GM12864 (cell line): ENCODE data around the gene CLDN6.
A peak's percentile ranks its signal among the peaks of the same experiment; 100 is the strongest.

ENCODE experiments used
- DNase-seq: peaks from one replicate; pipeline ENCODE4 v3.0.0-alpha.2; 2011; ENCODE audit warnings: low read depth
- H3K4me3 ChIP-seq: 2 replicates; pipeline ENCODE4 v1.5.1; 2011; ENCODE audit warnings: mild to moderate bottlenecking, low read depth, low read length, control low read depth
- TF ChIP-seq, protein P1 (sequence below): IDR thresholded peaks from 2 replicates; pipeline ENCODE4 v1.5.1; 2011; ENCODE audit warnings: low read depth, mild to moderate bottlenecking, moderate library complexity, low read length, control low read depth, inconsistent platforms; ENCODE audit errors: missing control alignments

CLDN6 gene, protein sequence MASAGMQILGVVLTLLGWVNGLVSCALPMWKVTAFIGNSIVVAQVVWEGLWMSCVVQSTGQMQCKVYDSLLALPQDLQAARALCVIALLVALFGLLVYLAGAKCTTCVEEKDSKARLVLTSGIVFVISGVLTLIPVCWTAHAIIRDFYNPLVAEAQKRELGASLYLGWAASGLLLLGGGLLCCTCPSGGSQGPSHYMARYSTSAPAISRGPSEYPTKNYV

DNA sequence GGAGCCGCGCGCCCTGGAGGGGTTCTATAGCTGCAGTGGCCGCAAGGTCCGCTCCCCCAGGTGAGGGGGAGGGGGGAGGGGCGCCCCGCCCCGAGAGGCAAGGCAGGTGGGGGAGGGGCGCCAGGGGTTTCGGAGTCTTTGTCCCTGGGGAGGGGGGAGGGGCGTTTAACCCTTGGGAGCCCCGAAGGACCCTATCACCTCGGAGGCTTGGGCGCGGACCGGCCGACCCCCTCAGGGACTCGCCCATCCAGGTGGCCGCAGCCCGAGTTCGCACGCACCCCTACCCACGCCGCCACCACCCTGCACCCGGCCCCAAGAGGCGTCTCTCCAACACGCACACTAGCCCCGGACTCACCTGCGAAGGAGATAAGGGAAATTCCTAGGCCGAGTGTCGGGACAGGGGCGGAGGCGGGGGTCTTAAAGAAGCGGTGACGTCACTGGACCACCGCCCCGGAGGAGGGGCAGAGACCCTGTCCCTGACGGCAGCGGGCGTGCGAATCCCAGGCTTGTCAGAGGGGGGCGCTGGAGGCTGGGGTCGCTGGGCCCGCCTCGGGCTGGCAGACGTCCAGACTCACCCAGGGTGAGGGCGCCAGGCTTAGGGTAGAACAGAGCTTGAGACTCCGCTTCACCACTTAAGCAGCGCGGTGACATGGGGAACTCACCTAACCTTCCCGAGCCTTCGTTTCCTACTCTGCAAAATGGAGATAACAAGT, at the start of gene CLDN6:
Gene CLDN6 (minus strand): TSS at position 390 of the 713 bp plus-strand sequence. CDS start 2,162 bp downstream, outside the sequence.
- no peak within 1 kb of the TSS for H3K4me3 ChIP-seq
- no peak for DNase-seq
- TF ChIP-seq, protein P1, sequence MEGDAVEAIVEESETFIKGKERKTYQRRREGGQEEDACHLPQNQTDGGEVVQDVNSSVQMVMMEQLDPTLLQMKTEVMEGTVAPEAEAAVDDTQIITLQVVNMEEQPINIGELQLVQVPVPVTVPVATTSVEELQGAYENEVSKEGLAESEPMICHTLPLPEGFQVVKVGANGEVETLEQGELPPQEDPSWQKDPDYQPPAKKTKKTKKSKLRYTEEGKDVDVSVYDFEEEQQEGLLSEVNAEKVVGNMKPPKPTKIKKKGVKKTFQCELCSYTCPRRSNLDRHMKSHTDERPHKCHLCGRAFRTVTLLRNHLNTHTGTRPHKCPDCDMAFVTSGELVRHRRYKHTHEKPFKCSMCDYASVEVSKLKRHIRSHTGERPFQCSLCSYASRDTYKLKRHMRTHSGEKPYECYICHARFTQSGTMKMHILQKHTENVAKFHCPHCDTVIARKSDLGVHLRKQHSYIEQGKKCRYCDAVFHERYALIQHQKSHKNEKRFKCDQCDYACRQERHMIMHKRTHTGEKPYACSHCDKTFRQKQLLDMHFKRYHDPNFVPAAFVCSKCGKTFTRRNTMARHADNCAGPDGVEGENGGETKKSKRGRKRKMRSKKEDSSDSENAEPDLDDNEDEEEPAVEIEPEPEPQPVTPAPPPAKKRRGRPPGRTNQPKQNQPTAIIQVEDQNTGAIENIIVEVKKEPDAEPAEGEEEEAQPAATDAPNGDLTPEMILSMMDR, result peak; percentile 33

DNA sequence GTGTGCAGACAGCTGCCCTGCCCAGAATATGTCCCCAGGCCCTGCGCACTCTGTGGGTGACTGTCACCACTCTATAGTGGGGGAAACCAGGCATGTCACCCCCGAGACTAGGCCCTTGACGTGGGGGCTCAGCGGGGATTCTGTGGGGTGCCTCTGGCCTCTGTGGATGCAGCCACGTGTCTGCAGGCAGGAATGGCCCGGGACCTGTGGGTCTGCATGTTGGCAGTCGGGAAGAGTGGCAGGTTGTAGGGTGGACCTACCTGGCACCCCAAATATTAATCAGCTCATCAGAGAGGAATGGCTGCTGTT, 48.4 kb upstream of the CLDN6 start:
- TF ChIP-seq, protein P1, result no peak
- H3K4me3 ChIP-seq, result peak overlapping the region; percentile 32
- no peak for DNase-seq

DNA sequence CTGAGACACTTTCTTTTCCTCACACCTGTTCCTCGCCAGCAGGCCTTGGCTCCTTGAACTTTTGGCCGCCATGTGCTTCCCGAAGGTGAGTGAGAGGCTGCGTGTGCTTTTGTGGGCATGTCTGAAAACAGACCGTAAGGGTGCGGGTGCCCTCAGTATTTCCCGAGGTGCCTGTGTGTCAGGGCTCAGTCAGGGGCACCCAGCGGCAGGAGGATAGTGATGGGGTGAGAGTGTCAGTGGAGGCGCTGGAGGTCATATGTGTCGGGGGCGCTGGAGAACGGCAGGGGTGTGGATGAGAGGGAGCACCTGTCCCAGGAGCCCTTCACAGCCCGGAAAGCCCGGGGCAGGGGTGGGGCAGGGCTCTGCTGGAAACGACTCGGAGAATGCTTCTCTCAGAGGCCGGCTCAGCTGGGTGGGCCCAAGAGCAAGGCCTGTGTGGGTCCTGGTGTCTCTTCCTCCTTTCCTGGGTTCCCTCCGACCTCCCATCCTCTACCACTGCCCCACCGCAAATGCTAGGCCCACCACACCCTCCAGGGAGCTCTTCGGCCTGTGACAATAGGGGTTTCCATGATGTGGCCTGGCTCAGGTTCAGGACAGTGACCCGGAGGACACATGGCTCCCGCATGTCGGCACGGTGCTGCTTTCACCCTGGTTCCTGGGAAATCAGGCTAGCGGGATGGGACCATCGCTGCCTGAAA, 47.9 kb upstream of the CLDN6 start:
- TF ChIP-seq, protein P1, result no peak
- DNase-seq, result no peak
- H3K4me3 ChIP-seq, result peak overlapping the region; percentile 32

DNA sequence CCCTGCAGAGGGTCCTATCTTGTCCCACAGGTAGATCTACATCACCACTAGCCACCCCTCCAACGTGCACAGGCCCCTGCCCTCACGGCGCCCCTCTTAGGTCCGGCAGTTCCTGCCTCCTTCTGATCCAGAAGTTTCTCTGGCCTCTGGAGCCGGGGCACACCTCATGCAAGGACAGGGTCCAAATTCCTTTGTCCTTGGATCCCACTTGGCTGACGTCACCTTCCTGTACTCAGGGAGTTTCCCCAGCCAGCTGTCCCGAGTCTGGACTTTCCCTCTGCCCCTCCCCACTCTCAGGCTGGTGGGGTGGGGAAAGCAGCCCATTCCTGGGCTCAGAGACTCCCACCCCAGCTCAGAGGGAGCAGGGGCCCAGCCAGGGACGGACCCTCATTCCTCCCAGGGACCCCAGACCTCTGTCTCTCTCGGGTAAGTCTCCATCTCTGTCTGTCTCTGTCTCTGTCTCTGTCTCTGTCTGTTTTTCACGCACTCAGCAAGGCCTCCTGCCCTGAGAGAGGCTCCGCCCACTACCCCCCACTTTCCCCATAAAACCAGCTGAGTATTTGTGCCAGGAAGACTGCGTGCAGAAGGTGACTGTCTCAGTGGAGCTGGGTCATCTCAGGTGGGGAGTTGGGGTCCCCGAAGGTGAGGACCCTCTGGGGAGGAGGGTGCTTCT, 47.2 kb upstream of the CLDN6 start, which contains the start of gene IL32:
Gene IL32 (plus strand): TSS at position 572 of the 673 bp plus-strand sequence. CDS start 172 bp downstream, outside the sequence.
- TF ChIP-seq, protein P1, result no peak
- H3K4me3 ChIP-seq, result peak within 1 kb of the TSS; percentile 32

DNA sequence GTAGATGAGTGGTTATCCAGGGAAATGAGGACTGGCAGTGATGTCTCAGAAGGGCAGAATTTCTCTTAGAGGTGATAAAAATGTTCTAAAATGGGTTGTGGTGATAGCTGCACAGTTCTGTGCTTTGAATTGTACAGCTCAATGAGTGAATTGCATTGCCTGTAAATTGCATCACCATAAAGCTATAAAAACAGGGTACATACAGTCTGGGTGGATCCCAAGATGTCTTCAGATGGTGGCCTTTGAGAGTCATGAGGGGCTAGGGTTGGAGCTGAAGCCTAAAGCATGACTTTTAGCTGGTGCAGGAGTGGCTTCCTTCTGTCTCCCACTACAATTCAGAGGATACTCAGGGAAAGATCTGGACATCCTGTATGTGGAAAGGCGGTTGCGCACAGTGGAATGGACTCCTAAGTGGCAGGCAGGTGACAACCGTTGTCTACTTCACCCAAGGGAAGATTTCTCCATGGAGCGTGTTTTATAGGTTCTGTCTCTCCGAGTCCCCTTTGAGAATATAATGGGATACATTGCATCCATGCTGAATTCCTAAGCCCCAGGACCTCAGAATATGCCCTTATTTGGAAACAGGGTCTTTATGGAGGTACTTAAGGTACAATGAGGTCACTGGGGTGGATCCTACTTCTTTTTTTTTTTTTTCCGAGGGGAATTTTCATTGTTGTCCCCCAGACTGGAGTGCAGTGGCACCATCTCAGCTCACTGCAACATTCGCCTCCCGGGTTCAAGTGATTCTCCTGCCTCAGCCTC, 45.8 kb upstream of the CLDN6 start:
- TF ChIP-seq, protein P1, result no peak
- no peak for DNase-seq
- H3K4me3 ChIP-seq, result no peak overlapping the region

More for the DNA sequence above, 47.2 kb upstream of the CLDN6 start, which contains the start of gene IL32:
- no peak for DNase-seq

DNA sequence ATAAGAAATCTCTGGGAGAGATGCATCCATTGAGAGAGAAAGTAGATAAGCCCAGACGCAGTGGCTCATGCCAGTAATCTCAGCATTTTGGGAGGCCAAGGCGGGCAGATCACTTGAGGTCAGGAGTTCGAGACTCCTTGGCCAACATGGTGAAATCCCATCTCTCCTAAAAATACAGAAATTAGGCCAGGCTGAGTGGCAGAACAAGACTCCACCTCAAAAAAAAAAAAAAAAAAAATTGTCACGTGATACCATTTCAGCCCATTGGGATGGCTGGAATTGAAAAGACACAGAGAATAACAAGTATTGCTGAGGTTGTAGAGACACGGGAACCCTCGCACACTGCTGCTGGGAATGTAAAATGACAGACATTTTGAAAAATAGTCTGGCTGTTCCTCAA, 44.6 kb upstream of the CLDN6 start:
- DNase-seq, result no peak
- no peak overlapping the region for H3K4me3 ChIP-seq
- TF ChIP-seq, protein P1, result no peak
